Stimulated activated CD4-positive, alpha-beta T cell treated with anti-CD3 and anti-CD28 coated beads, Interleukin-4, amount 100 ng/mL, for 1 hour (primary cell): Measurements from ENCODE around the gene PARK7.
"Not testable (repeated sequence)": the region's sequence is repeated elsewhere in the genome, so short reads cannot be mapped to it uniquely, and the experiment has no call there.

Experiments
- DNase-seq: peaks from one replicate; pipeline ENCODE4 v3.0.0-alpha.2; 2020

PARK7 gene

DNA sequence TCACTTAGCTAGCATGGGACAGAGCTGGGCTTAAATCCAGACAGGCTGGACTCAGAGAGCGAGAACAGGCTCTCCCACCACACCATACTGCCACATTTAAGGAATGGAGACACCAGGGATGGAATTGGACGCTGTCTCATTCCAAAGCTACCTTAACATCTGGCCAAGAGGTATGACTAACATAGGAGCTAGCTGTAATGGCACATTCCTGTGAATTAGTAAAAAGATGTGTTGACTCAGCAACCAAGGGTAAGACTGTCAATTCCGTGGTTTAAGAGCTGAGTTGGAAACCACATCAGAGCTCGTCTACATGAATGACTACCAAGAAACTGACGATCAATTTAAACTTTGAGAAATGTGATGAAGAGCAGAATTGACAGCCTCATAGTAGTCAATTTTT lies 12.6 kb upstream of the PARK7 start:
- no peak for DNase-seq

DNA sequence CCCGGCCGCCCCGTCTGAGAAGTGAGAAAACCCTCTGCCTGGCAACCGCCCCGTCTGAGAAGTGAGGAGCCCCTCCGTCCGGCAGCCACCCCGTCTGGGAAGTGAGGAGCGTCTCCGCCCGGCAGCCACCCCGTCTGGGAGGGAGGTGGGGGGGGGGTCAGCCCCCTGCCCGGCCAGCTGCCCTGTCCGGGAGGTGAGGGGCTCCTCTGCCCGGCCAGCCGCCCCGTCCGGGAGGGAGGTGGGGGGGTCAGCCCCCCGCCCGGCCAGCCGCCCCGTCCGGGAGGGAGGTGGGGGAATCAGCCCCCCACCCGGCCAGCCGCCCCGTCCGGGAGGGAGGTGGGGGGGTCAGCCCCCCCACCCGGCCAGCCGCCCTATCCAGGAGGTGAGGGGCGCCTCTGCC lies 8.7 kb upstream of the PARK7 start:
- not testable (repeated sequence) for DNase-seq

- DNase-seq = peak; percentile 79
Measured at GRCh38 chr1:7953850-7954609, 7.5 kb upstream of the PARK7 start.

DNA sequence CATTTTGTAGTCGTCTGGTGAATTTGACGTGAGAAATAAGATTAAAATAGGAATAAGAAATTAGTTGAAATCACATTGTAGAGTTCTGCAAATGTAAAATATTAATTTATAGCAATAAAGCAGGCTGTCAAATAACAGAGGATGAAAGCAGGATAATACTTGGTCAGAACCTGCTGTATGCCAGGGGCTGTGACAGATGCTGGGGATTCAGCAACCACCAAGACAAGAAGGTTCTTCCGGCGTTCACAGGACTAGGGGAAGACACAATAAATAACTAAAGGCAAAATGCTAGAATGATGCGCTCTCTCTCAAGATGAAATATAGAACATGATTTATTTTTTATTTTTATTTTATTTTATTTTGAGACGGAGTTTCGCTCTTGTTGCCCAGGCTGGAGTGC lies 6.8 kb upstream of the PARK7 start:
- no peak for DNase-seq

DNA sequence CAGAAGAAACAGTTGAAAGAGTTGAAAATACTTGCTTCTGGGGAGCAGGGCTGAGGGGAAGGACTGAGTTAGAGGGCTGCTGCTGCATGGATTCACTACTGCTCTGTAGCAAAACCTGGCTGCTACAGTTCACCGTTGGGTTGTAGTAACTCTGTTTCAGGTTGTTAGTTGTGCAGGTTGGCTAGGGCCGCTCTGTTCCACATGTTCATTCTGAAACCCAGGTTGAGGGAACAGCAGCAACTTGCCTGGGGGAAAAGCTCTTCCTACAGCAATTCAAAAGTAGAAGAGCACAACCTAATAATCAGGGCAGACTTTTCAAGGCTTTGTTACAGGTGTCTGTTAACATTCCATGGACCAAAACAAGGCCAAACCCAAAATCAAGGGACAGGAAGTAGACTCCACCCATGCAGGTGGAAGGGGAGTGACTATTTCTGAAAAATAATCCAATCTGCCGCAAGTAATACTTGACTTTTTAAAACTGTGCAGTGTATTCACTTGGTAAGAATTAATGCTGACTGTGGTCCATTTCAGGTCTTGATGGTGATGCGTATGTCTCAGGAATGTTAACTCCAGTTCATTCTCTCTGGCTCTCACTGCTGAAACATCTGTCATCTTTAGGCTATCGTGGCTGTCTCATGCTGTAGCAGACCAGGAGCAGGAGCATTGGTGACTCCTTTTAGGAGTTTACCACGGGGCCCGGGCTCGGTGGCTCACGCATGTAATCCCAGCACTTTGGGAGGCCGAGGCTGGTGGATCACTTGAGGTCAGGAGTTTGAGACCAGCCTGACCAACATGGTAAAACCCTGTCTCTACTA lies 5.1 kb upstream of the PARK7 start:
- DNase-seq = no peak

GRCh38 chr1:7960165-7960564 lies 1.3 kb upstream of the PARK7 start:
- no peak for DNase-seq

DNA sequence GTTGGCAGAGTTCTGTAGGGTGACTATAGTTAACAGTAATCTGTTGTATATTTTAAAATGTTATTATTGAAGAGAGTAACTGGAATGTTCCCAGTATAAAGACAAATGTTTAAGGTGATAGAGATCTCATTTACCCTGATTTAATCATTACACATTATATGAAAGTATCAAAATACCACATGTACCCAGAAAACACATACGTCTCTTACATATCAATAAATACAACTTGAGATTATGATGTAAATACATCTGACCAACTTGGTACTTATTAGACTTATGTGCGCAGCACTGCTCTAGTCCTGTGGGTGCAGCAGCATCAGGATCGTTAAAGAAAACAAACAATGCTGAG lies 670 bp upstream of the PARK7 start:
- no peak for DNase-seq

DNA sequence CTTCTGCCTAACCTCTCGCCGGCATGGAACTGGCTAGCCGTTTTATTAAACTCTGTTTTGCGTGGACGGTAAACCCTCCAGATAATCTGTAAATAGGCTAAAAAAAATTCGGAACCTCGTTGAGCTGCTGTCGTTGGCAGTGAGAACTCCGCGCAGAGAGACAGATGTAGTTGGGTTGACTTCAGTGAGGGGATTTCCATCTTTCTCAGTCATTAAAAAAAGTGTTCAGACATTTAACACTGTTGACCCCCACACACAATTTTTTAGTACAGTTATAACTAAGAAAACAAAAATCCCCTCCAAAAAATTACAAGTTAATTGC lies 464 bp downstream of the PARK7 start:
- DNase-seq = no peak

GRCh38 chr1:7962636-7963377 lies 1.3 kb downstream of the PARK7 start:
- DNase-seq = no peak

- DNase-seq = not testable (repeated sequence)
Measured at GRCh38 chr1:7963378-7963730, 1.8 kb downstream of the PARK7 start.

- not testable (repeated sequence) for DNase-seq
Measured at GRCh38 chr1:7963841-7964240, 2.3 kb downstream of the PARK7 start.

GRCh38 chr1:7964476-7964875 lies 3.0 kb downstream of the PARK7 start:
- DNase-seq = no peak

GRCh38 chr1:7967196-7967595 lies 5.7 kb downstream of the PARK7 start:
- DNase-seq = no peak

DNA sequence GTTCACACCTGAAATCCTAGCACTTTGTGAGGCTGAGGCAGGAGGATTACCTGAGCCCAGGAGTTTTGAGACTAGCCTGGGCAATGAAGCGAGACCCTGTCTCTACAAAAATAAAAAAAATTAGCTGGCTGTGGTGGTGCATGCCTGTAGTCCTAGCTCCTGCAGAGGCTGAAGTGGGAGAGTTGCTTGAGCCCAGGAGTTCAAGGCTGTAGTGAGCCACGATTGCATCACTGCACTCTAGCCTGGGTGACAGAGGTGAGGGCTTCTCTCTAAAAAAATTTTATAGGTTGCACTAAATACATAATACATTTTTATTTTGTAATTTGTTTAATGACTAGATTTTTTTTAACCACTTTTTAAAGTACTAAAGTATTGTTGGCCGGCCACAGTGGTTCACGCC lies 6.1 kb downstream of the PARK7 start:
- no peak for DNase-seq

DNA sequence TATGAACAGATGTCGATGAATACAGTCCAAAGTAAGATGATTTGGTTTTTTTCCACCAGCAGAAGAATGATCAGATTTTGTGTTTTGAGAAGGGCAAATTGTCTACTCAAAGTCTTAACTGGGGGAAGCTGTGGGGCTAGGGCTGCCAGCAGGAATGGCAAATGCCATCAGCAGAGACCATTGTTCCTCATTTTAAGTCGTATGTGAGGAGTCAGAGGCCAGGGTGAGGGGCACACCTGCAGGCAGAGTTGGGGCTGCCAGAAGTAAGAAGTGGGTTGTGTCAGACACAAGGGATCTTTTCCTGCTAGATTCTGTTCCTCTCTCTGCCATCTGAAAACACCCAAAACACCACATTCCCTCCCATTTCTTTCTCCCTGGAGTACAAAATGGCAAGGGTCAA lies 8.7 kb downstream of the PARK7 start:
- DNase-seq = no peak

DNA sequence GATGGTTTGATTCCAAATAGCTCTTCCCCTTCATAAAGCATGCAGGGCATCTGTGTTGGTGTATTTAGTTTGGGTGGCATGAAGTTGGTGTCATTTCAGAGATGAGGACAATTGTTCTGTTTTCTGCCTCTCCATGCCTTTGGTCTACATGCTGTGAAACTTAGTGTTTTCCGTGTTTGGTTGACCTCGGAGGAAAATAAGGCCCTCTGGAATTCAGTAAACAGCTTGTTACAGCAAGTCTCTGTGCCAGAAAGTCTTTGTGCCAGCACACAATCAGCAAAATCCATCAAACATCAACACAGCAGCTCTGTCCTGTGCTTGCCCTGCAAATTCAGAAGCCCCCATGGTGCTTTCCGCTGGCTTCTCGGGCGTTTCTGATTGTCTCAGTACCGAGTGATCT lies 9.5 kb downstream of the PARK7 start:
- DNase-seq = no peak

DNA sequence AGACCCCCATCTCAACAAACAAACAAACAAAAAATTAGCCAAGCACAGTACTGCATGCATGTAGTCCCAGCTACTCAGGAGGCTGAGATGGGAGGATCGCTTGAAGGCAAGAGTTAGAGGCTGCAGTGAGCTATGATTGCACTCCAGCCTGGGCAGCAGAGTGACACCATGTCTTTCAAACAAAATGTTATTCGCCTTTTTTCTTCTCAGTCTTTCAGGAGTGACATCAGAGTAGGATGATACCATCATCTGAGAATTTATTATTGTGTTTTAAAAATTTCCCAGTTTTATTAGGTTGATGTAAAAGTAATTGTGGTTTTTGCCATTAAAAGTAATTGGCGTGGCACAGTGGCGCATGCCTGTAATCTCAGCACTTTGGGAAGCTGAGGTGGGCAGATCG lies 10.8 kb downstream of the PARK7 start:
- no peak for DNase-seq

- DNase-seq = no peak
Measured at GRCh38 chr1:7973086-7973485, 11.6 kb downstream of the PARK7 start.

DNA sequence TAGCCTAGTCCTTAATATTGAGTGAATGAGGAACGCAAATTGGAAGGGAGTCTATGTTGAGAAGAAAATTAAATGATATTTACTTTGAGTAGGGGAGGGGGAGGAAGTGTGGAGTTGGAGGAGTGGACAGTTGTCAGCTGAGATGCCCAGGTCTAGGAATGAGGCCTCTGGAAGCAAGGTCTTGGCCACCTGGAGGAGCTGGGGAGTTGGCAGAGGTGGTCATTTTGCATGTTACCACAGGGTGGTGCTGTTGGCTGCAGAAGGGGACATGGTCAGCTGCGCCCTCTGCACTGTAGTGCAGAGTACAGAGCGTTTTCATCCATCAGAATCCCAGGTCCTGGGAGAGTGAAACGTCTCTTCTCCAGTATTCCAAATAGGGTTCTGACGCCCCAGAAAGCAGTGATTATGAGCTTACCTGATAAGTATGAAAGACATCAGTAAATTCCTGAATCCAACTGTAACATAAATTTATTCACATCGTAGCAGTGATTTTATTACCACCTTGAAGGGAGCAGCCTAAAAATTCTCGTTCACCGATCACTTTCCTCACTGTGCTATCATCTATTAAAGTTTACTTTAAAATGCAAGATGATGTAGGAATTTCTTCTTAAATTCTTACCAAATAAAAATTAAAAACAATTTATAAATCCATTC lies 13.8 kb downstream of the PARK7 start:
- DNase-seq = peak; percentile 28

DNA sequence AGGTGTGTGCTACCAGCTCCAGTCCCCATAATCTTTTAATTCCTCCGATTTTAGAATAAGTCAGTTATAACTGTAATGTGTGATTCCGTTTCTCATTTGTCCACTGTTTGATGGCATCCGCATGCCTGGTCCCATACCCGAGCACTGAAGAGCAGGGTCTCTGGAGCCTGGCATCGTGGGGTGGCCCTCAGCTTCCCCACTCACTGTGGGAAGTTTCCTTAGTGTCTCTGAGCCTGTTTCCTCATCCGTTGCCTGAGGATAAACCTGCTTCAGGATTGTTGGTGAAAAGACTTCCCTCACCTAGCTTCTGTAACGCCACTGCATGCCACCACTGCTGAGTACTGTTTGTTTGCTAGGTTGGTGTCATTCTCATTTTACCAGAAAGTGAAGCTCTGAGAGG lies 19.5 kb downstream of the PARK7 start:
- DNase-seq = no peak

DNA sequence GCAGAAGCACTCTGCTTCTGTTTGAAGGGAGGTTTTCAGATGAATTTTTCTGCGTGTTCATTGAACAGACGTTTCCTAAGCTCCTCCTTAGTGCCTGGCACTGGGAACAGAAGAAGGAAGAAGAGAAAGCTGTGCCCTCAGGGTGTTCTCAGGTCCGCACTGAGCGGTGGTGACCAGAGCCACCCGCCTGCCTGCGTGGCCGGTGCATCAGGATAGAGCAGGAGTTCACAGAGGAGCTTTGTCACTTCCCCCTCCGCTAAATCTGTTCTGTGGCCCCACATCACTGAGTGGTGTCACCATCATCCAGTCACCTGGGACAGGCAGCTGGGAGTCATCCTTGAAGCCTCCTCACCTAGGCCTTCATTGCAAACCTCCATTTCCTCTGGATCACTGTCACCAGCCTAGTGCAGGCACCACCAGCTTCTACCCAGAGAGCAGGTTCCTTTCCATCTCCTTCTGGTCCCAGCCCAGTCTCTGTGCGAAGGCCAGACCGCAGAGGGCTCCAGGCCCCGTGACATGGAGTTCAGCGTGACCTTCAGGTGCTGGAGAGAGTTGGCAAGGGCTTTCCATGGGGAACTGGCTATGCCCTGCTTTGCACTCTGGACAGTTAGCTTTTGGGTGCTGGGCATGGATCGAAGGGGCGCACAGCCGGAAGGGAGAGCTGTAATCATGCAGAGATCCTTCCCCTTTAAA lies 21.7 kb downstream of the PARK7 start:
- no peak for DNase-seq

DNA sequence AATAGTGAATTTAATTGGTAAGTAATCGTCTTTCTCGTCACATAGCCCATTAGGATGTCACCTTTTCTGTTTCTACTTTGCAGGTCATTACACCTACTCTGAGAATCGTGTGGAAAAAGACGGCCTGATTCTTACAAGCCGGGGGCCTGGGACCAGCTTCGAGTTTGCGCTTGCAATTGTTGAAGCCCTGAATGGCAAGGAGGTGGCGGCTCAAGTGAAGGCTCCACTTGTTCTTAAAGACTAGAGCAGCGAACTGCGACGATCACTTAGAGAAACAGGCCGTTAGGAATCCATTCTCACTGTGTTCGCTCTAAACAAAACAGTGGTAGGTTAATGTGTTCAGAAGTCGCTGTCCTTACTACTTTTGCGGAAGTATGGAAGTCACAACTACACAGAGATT lies 23.3 kb downstream of the PARK7 start:
- DNase-seq = no peak
